ENCODE measurements around the gene RAE1.

The RAE1 gene

DNA sequence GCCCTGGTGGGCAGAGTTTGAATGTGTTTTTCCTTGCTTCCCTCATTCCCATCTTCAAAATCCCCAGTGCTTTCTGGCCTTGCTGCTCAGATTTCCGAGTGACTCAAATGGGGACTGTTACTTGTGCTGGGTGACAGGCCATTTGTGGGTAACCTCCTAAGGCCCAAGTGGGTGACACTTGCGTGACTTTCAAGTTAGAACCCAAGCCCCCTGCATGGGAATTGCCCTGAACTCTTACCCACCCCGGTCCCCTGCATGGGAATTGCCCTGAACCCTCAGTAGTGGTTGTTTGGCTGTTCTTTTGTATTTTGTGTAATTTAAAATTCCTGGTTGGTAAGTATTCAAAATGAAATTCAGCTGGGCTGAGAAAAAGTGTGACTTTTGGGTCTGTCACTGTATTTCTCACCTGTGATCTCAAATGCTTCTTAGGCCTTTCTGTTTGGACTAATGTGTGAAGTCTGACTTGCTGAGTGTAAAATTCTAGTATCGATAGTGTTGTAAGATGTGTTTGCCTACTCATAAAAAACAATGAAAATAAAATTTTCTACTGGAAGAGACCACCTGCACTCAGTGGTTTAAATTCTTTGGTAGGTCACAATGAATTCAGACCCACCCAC is 27.7 kb downstream of the RAE1 start:
- H2AFZ ChIP-seq (ENCODE audit: low read length), result no peak overlapping the region
- no peak overlapping the region for H3K4me3 ChIP-seq (ENCODE audit: low read length)
- H3K4me2 ChIP-seq (ENCODE audit: low read depth, low read length), result no peak overlapping the region
- H4K20me1 ChIP-seq (ENCODE audit: insufficient read depth, low read length), result peaks cover 3% of the 10 kb centered on the region; the same call in 1 of the 2 replicates
- no peak overlapping the region for H3K27ac ChIP-seq (ENCODE audit: low read length)
- H3K79me2 ChIP-seq (ENCODE audit: low read length), result peaks cover 47% of the 10 kb centered on the region
- H3K4me1 ChIP-seq (ENCODE audit: low read length), result peaks cover 22% of the 10 kb centered on the region
- H3K9me2 ChIP-seq (replicated peaks; ENCODE audit: insufficient read depth, low read length), result no peaks in the 10 kb centered on the region
- H3F3A ChIP-seq (ENCODE audit: insufficient read depth, low read length), result peaks cover 33% of the 10 kb centered on the region
- no peak overlapping the region for H3K9ac ChIP-seq (ENCODE audit: low read length)
- no peaks in the 10 kb centered on the region for H3K9me3 ChIP-seq (replicated peaks; ENCODE audit: insufficient read depth, low read length)
- H3K36me3 ChIP-seq (replicated peaks; ENCODE audit: insufficient read depth, low read length), result peaks cover 4% of the 10 kb centered on the region; the same call in 1 of the 2 replicates
- no peaks in the 10 kb centered on the region for H3K27me3 ChIP-seq (replicated peaks; ENCODE audit: insufficient read depth, low read length)
- no peak for DNase-seq
- TF ChIP-seq EZH2phosphoT487 (IDR thresholded peaks at IDR 0.05; ENCODE audit: low read length) (no peak), EZH2 (optimal IDR thresholded peaks at IDR 0.05; ENCODE audit: low read depth, low read length) (no peak), CTCF (IDR thresholded peaks at IDR 0.05; ENCODE audit: low read length) (no peak)

- H3K27me3 ChIP-seq (replicated peaks; ENCODE audit: insufficient read depth, low read length), result no peaks in the 10 kb centered on the region
- peaks cover 23% of the 10 kb centered on the region for H3K4me1 ChIP-seq (ENCODE audit: low read length)
- H3K9me3 ChIP-seq (replicated peaks; ENCODE audit: insufficient read depth, low read length), result no peaks in the 10 kb centered on the region
- peaks cover 44% of the 10 kb centered on the region for H3K79me2 ChIP-seq (ENCODE audit: low read length)
- H3K4me2 ChIP-seq (ENCODE audit: low read depth, low read length), result no peak overlapping the region
- H3K27ac ChIP-seq (ENCODE audit: low read length), result no peak overlapping the region
- H4K20me1 ChIP-seq (ENCODE audit: insufficient read depth, low read length), result peaks cover 3% of the 10 kb centered on the region; the same call in 1 of the 2 replicates
- H3K9ac ChIP-seq (ENCODE audit: low read length), result no peak overlapping the region
- no peak overlapping the region for H2AFZ ChIP-seq (ENCODE audit: low read length)
- no peak for DNase-seq
- TF ChIP-seq EZH2phosphoT487 (IDR thresholded peaks at IDR 0.05; ENCODE audit: low read length) (no peak), CTCF (IDR thresholded peaks at IDR 0.05; ENCODE audit: low read length) (no peak), EZH2 (optimal IDR thresholded peaks at IDR 0.05; ENCODE audit: low read depth, low read length) (no peak)
- H3K36me3 ChIP-seq (replicated peaks; ENCODE audit: insufficient read depth, low read length), result peaks cover 4% of the 10 kb centered on the region; the same call in 1 of the 2 replicates
- H3K9me2 ChIP-seq (replicated peaks; ENCODE audit: insufficient read depth, low read length), result no peaks in the 10 kb centered on the region
- H3K4me3 ChIP-seq (ENCODE audit: low read length), result no peak overlapping the region
- peaks cover 38% of the 10 kb centered on the region for H3F3A ChIP-seq (ENCODE audit: insufficient read depth, low read length)
Measured at GRCh38 chr20:57379263-57379647, 28.2 kb downstream of the RAE1 start.

DNA sequence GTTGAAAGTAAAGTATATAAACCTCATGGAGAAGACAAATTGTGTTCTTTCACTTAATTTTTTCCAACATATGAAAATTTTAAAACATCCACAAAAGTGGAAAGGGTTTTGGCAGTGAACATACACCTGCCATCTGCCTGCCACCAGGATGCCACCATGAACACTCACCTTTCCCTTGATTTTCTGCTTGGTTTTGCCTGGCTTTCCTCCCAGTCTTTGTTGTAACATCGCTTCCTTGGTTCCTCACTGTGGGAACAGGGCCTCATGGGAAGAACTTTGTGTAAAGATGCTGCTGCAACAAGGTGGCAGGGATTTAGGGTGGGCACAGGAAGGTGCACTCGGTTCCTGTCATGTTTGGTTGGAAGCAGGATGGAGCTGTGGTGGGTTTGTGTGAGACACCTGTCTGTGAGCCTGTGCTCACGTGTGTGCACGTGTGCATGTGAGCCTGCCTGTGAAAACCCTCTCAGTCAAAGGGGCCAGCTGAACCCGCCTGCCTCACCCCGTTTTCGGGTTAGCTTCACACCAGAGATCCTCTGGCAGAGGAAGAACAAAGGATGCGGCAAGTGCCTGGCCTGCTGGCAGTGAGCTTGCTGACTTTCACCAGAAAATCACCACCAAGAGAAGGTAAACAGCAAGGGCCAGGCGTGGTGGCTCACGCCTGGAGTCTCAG is 29.2 kb downstream of the RAE1 start:
- H3F3A ChIP-seq (ENCODE audit: insufficient read depth, low read length), result peaks cover 45% of the 10 kb centered on the region
- no peak overlapping the region for H2AFZ ChIP-seq (ENCODE audit: low read length)
- no peak overlapping the region for H3K9ac ChIP-seq (ENCODE audit: low read length)
- H3K9me2 ChIP-seq (replicated peaks; ENCODE audit: insufficient read depth, low read length), result no peaks in the 10 kb centered on the region
- H3K4me3 ChIP-seq (ENCODE audit: low read length), result no peak overlapping the region
- TF ChIP-seq CTCF (IDR thresholded peaks at IDR 0.05; ENCODE audit: low read length), result no peak
- no peak for TF ChIP-seq EZH2 (optimal IDR thresholded peaks at IDR 0.05; ENCODE audit: low read depth, low read length)
- TF ChIP-seq EZH2phosphoT487 (IDR thresholded peaks at IDR 0.05; ENCODE audit: low read length), result no peak
- no peaks in the 10 kb centered on the region for H3K9me3 ChIP-seq (replicated peaks; ENCODE audit: insufficient read depth, low read length)
- no peaks in the 10 kb centered on the region for H3K27me3 ChIP-seq (replicated peaks; ENCODE audit: insufficient read depth, low read length)
- H4K20me1 ChIP-seq (ENCODE audit: insufficient read depth, low read length), result peaks cover 3% of the 10 kb centered on the region; the same call in 1 of the 2 replicates
- peaks cover 33% of the 10 kb centered on the region for H3K4me1 ChIP-seq (ENCODE audit: low read length)
- no peak for DNase-seq
- H3K27ac ChIP-seq (ENCODE audit: low read length), result no peak overlapping the region
- H3K4me2 ChIP-seq (ENCODE audit: low read depth, low read length), result no peak overlapping the region
- peaks cover 42% of the 10 kb centered on the region for H3K79me2 ChIP-seq (ENCODE audit: low read length)
- peaks cover 4% of the 10 kb centered on the region; the same call in 1 of the 2 replicates for H3K36me3 ChIP-seq (replicated peaks; ENCODE audit: insufficient read depth, low read length)

Measured in MM.1S (cell line).